Cardiac muscle cell (in vitro differentiated cells and primary cell): Measurements from ENCODE around the gene FUCA1. TPM values are rescaled to one million over a fixed set of nuclear protein-coding genes. Genes with fewer than 3 reads are reported as not detected.

Experiments used
- DNase-seq, 2 donors: peaks; one replicate each; pipeline versions ENCODE4 v3.0.0 to v3.0.0-alpha.2; 2010 to 2017; ENCODE audit warnings: low read depth in 1 of 2, low spot score in 1 of 2
- H3K27ac ChIP-seq: fragments of 200-600 bp; sonication (generic); 2 replicates; pipeline ENCODE4 v1.5.1; 2016
- H3K27me3 ChIP-seq: fragments of 200-600 bp; sonication (generic); 2 replicates; pipeline ENCODE4 v1.6.0; 2016; ENCODE audit warnings: control low read depth
- H3K36me3 ChIP-seq: fragments of 200-600 bp; sonication (generic); 2 replicates; pipeline ENCODE4 v1.5.1; 2016; ENCODE audit warnings: control low read depth
- H3K4me1 ChIP-seq: fragments of 200-600 bp; sonication (generic); 2 replicates; pipeline ENCODE4 v1.8.1; 2017; ENCODE audit warnings: low read depth, mild to moderate bottlenecking, mixed run types
- H3K4me3 ChIP-seq: fragments of 200-600 bp; sonication (generic); 2 replicates; pipeline ENCODE4 v1.5.1; 2016; ENCODE audit warnings: mild to moderate bottlenecking
- H3K9me3 ChIP-seq: fragments of 200-600 bp; sonication (generic); 2 replicates; pipeline ENCODE4 v1.5.1; 2017; ENCODE audit warnings: low read depth, mild to moderate bottlenecking, control low read depth
- CTCF ChIP-seq: IDR thresholded peaks from 2 replicates; pipeline ENCODE4 v1.5.1; 2012; ENCODE audit warnings: low read depth, mild to moderate bottlenecking, low read length
- polyA plus RNA-seq: library from polyadenylated mRNA; unstranded; fragments of >200 nt; fragmentation: Nextera tagmentation; extraction: Ambion mirVana; gene quantifications from 2 replicates; pipeline ENCODE4 v1.2.1, GENCODE V29; 2016
- total RNA-seq: library from RNA; depleted of rRNA; stranded (reverse); fragments of >200 nt; gene quantifications from 2 replicates; pipeline ENCODE4 v1.2.3, GENCODE V29; 2016

FUCA1 gene
- total and polyA plus RNA-seq, 2 experiments from 2014 or later: 25.0 to 36.6 TPM

DNA sequence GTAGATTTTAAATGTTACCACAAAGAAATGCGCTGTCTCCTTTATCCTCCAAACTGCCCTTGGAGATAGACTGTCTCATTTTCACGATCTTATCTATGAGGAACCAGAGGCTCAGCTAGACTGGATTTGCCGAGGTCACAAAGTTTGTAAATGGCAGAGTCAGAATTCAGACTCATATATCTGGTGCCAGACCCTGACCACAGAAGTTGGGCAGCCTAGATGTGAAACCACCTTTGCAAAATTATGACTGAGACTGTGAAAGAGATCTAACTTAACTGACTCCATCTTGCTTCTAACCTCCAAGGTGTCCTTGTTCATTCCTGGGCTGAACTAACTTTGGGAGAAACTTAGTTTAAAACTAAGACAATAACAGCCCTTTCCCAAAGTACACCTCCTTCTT is 31.0 kb upstream of the FUCA1 start:
- no peak for TF ChIP-seq CTCF
- H3K9me3 ChIP-seq: no peaks in the 10 kb centered on the region
- H3K36me3 ChIP-seq: no peaks in the 10 kb centered on the region
- no peak overlapping the region for H3K27ac ChIP-seq
- no peak overlapping the region for H3K4me3 ChIP-seq
- H3K4me1 ChIP-seq: no peaks in the 10 kb centered on the region
- peaks cover 45% of the 10 kb centered on the region for H3K27me3 ChIP-seq
- DNase-seq: no peak

DNA sequence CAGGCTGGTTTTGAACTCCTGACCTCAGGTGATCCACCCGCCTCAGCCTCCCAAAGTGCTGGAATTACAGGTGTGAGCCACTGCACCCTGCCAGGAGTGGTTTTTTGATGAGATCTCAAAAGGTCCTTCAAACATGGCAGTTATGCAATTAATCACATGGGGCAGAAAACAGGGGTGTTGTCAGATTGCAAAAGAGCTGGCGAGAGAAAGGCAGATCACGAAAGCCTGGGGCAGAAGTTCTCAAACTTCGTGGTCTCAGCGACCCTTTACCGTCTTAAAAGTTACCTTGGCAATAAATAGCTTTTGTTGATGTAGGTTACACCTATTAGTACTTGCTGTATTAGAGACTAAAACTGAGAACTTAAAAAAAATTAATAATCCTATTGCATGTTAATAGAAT is 29.0 kb upstream of the FUCA1 start:
- Histone ChIP-seq H3K27me3 (peaks cover 25% of the 10 kb centered on the region), H3K27ac (no peak overlapping the region), H3K9me3 (no peaks in the 10 kb centered on the region), H3K4me3 (no peak overlapping the region), H3K36me3 (no peaks in the 10 kb centered on the region), H3K4me1 (no peaks in the 10 kb centered on the region)
- TF ChIP-seq CTCF: no peak
- no peak for DNase-seq

DNA sequence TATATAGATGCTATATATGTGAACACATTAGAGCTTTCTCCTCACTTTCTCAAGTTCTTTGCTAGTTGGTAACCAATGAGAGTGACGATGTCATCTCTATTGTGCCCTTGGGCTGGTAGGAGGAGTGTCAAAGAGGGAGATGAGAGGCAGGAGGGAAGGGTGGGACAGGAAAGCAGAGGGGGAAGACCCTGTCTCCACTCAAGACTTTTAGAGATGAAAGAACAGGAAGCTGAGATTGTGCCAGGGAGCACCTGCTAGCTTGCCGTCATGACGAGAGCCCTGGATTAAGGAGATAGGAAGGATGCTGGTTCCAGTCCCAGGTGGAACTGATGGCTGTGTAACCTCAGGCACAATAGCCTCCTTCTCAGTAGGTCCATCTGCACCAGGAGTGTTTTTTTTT is 28.4 kb upstream of the FUCA1 start:
- Histone ChIP-seq H3K9me3 (no peaks in the 10 kb centered on the region), H3K36me3 (no peaks in the 10 kb centered on the region)

DNA sequence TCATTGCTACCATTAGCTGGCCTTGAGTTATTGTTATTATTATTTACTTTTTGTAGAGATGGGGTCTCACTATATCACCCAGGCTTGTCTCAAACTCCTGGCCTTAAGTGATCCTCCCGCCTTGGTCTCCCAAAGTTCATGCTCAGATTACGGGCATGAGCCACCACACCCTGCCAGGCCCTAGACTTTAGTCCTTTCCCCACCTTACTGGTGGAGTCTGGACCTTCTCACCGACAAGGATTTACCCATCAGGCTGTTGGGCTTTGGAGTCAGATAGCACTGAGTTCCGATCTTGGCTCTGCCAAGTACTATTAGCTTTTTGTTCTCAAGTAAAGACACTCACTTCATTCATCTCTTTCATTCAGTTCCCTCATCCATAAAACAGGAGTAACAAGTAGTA is 27.9 kb upstream of the FUCA1 start:
- DNase-seq: no peak
- H3K4me3 ChIP-seq: no peak overlapping the region
- no peak overlapping the region for H3K27ac ChIP-seq

More for the DNA sequence above, 28.4 kb upstream of the FUCA1 start:
- no peak for TF ChIP-seq CTCF
- Histone ChIP-seq H3K27ac (no peak overlapping the region), H3K27me3 (peaks cover 19% of the 10 kb centered on the region), H3K4me1 (no peaks in the 10 kb centered on the region), H3K4me3 (no peak overlapping the region)
- no peak for DNase-seq

DNA sequence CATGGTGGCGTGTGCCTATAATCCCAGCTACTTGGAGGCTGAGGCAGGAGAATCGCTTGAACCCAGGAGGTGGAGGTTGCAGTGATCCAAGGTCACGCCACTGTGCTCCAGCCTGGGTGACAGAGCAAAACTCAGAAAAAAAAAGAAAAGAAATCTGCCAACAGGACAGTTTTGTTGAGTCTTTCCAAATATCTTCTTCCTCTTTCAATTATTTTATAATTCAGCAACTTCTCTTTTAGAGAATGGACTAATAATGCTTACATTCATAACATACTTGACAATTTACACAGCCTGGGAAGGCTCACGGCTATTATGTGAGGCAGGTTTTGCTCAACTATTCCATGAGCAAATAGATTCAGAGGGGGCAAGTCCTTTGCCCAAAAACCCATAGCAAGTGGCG is 27.0 kb upstream of the FUCA1 start:
- Histone ChIP-seq H3K4me1 (no peaks in the 10 kb centered on the region), H3K27ac (no peak overlapping the region), H3K27me3 (peaks cover 5% of the 10 kb centered on the region), H3K36me3 (no peaks in the 10 kb centered on the region), H3K9me3 (no peaks in the 10 kb centered on the region), H3K4me3 (no peak overlapping the region)
- DNase-seq: no peak
- no peak for TF ChIP-seq CTCF

More for the DNA sequence above, 27.9 kb upstream of the FUCA1 start:
- H3K36me3 ChIP-seq: no peaks in the 10 kb centered on the region
- peaks cover 14% of the 10 kb centered on the region for H3K27me3 ChIP-seq
- H3K9me3 ChIP-seq: no peaks in the 10 kb centered on the region
- TF ChIP-seq CTCF: no peak
- no peaks in the 10 kb centered on the region for H3K4me1 ChIP-seq

- no peak overlapping the region for H3K27ac ChIP-seq
- no peaks in the 10 kb centered on the region for H3K36me3 ChIP-seq
- no peaks in the 10 kb centered on the region for H3K9me3 ChIP-seq
- no peaks in the 10 kb centered on the region for H3K27me3 ChIP-seq
- H3K4me1 ChIP-seq: no peaks in the 10 kb centered on the region
- H3K4me3 ChIP-seq: no peak overlapping the region
- TF ChIP-seq CTCF: no peak
- DNase-seq: no peak
Observed at GRCh38 chr1:23889074-23889473, 21.0 kb upstream of the FUCA1 start.
